GM23338 (cell line): ENCODE measurements around the gene DYRK3. TPM values are rescaled to one million over a fixed set of nuclear protein-coding genes. Genes with fewer than 3 reads are reported as not detected.

Experiments
- ATAC-seq: fragments of 200-7000 bp; cut with Tn5 transposase; 3 replicates; pipeline ENCODE4 v1.9.1; 2020
- DNase-seq: peaks from one replicate; pipeline ENCODE4 v3.0.0-alpha.2; 2015; ENCODE audit warnings: low spot score
- H2AFZ ChIP-seq: fragments of 200-600 bp; sonication (generic); 2 replicates; pipeline ENCODE4 v1.8.0; 2016; ENCODE audit warnings: antibody characterized with exemption, mild to moderate bottlenecking, moderate library complexity
- H3F3A ChIP-seq: fragments of 200-600 bp; sonication (generic); replicated peaks from 2 replicates; pipeline ENCODE4 v1.8.0; 2017; ENCODE audit warnings: antibody characterized with exemption, mixed run types, low read depth
- H3K27ac ChIP-seq: fragments of 200-600 bp; sonication (generic); 2 replicates; pipeline ENCODE4 v1.6.1; 2016; ENCODE audit warnings: low read depth
- H3K27me3 ChIP-seq: fragments of 200-600 bp; sonication (generic); 2 replicates; pipeline ENCODE4 v1.8.0; 2016; ENCODE audit warnings: mild to moderate bottlenecking, mixed run types, moderate library complexity; ENCODE audit not compliant: insufficient read depth
- H3K36me3 ChIP-seq: fragments of 200-600 bp; sonication (generic); 2 replicates; pipeline ENCODE4 v1.8.0; 2016; ENCODE audit warnings: mild to moderate bottlenecking; ENCODE audit not compliant: insufficient read depth
- H3K4me1 ChIP-seq: fragments of 200-600 bp; sonication (generic); 2 replicates; pipeline ENCODE4 v1.8.0; 2016; ENCODE audit warnings: mild to moderate bottlenecking, moderate library complexity; ENCODE audit not compliant: insufficient read depth
- H3K4me2 ChIP-seq: fragments of 200-600 bp; sonication (generic); 2 replicates; pipeline ENCODE4 v1.7.1; 2017; ENCODE audit warnings: mixed run types
- H3K4me3 ChIP-seq: fragments of 200-600 bp; sonication (generic); 2 replicates; pipeline ENCODE4 v1.6.1; 2016; ENCODE audit warnings: mixed run types
- H3K79me2 ChIP-seq: fragments of 200-600 bp; sonication (generic); replicated peaks from 2 replicates; pipeline ENCODE4 v1.8.0; 2017; ENCODE audit warnings: mild to moderate bottlenecking; ENCODE audit not compliant: insufficient read depth
- H3K9me2 ChIP-seq: fragments of 200-600 bp; sonication (generic); 2 replicates; pipeline ENCODE4 v1.8.0; 2017; ENCODE audit not compliant: insufficient read depth
- H4K20me1 ChIP-seq: fragments of 200-600 bp; sonication (generic); replicated peaks from 2 replicates; pipeline ENCODE4 v1.8.0; 2017; ENCODE audit warnings: mild to moderate bottlenecking; ENCODE audit not compliant: insufficient read depth
- H3K27ac Mint-ChIP-seq: 2 replicates; pipeline ENCODE4 v1.8.0; 2020; ENCODE audit warnings: inconsistent platforms, mild to moderate bottlenecking, moderate library complexity, mixed read lengths
- H3K27me3 Mint-ChIP-seq: 3 replicates; pipeline ENCODE4 v1.8.0; 2022; ENCODE audit warnings: low read depth, mild to moderate bottlenecking, moderate library complexity, mixed read lengths, inconsistent platforms; ENCODE audit not compliant: insufficient read depth, poor library complexity
- H3K36me3 Mint-ChIP-seq: 3 replicates; pipeline ENCODE4 v1.8.0; 2021; ENCODE audit warnings: low read depth, mild to moderate bottlenecking, inconsistent platforms, moderate library complexity, mixed read lengths
- H3K4me1 Mint-ChIP-seq: 3 replicates; pipeline ENCODE4 v1.8.0; 2020; ENCODE audit warnings: mild to moderate bottlenecking, inconsistent platforms, mixed read lengths
- H3K4me3 Mint-ChIP-seq: 3 replicates; pipeline ENCODE4 v1.8.0; 2021; ENCODE audit warnings: moderate library complexity, mild to moderate bottlenecking, inconsistent platforms, mixed read lengths
- H3K9me3 Mint-ChIP-seq: 3 replicates; pipeline ENCODE4 v1.8.0; 2020; ENCODE audit warnings: moderate library complexity, mild to moderate bottlenecking, inconsistent platforms, mixed read lengths
- CREB1 ChIP-seq: fragments of 250-450 bp; sonication (Bioruptor Pico); IDR thresholded peaks from 2 replicates; pipeline ENCODE4 v1.5.0; 2020; ENCODE audit warnings: low read depth, mild to moderate bottlenecking, moderate library complexity
- ETS1 ChIP-seq: IDR thresholded peaks from 2 replicates; pipeline ENCODE4 v1.6.1; 2016; ENCODE audit warnings: antibody characterized with exemption
- EZH2 ChIP-seq: fragments of 200-600 bp; sonication (generic); IDR thresholded peaks from one replicate; pipeline ENCODE4 v1.8.0; 2017; ENCODE audit warnings: antibody characterized with exemption, mild to moderate bottlenecking, low read depth; ENCODE audit not compliant: unreplicated experiment
- EZH2phosphoT487 ChIP-seq: fragments of 200-600 bp; sonication (generic); IDR thresholded peaks from one replicate; pipeline ENCODE4 v1.8.1; 2018; ENCODE audit warnings: antibody characterized with exemption; ENCODE audit not compliant: unreplicated experiment
- JUNB ChIP-seq: IDR thresholded peaks from one replicate; pipeline ENCODE4 v1.6.1; 2016; ENCODE audit warnings: antibody characterized with exemption; ENCODE audit not compliant: unreplicated experiment
- NANOG ChIP-seq: IDR thresholded peaks from 2 replicates; pipeline ENCODE4 v1.6.1; 2016; ENCODE audit warnings: antibody characterized with exemption, borderline replicate concordance
- POLR2AphosphoS5 ChIP-seq: IDR thresholded peaks from 2 replicates; pipeline ENCODE4 v1.6.1; 2016; ENCODE audit warnings: antibody characterized with exemption, low read depth
- STAT1 ChIP-seq: IDR thresholded peaks from one replicate; pipeline ENCODE4 v1.6.1; 2016; ENCODE audit warnings: antibody characterized with exemption; ENCODE audit not compliant: unreplicated experiment
- ZNF114 ChIP-seq: fragments of 250-450 bp; sonication (Bioruptor Pico); IDR thresholded peaks from 2 replicates; pipeline ENCODE4 v1.5.0; 2020; ENCODE audit warnings: mild to moderate bottlenecking, moderate library complexity
- ZNF331 ChIP-seq: fragments of 250-450 bp; sonication (Bioruptor Pico); IDR thresholded peaks from 2 replicates; pipeline ENCODE4 v1.5.0; 2020; ENCODE audit warnings: low read depth, mild to moderate bottlenecking, moderate library complexity
- ZNF462 ChIP-seq: fragments of 250-450 bp; sonication (Bioruptor Pico); IDR thresholded peaks from 2 replicates; pipeline ENCODE4 v1.5.0; 2020; ENCODE audit warnings: mild to moderate bottlenecking, moderate library complexity
- polyA plus RNA-seq: library from polyadenylated mRNA; unstranded; fragments of >200 nt; fragmentation: Nextera tagmentation; extraction: Ambion mirVana; gene quantifications from 2 replicates; pipeline ENCODE4 v1.2.1, GENCODE V29; 2016
- total RNA-seq: library from RNA; depleted of rRNA; stranded (reverse); fragments of >200 nt; shearing (Covaris generic); gene quantifications from 2 replicates; pipeline ENCODE4 v1.2.3, GENCODE V29; 2014
- TF ChIP-seq, protein P1 (sequence below): IDR thresholded peaks from one replicate; pipeline ENCODE4 v1.6.1; 2018; ENCODE audit warnings: antibody characterized with exemption; ENCODE audit not compliant: unreplicated experiment
- TF ChIP-seq, protein P2 (sequence below), 2 experiments: fragments of 200-600 bp in 1 of 2; sonication (generic) in 1 of 2; conservative IDR thresholded peaks; 2 replicates each; pipeline versions ENCODE4 v1.5.1 to v1.6.1; 2016 to 2017; ENCODE audit warnings: antibody characterized with exemption in 2 of 2, low read depth in 2 of 2, mild to moderate bottlenecking in 2 of 2, moderate library complexity in 1 of 2

Gene DYRK3
- total and polyA plus RNA-seq, 2 experiments from 2014 or later: 2.9 to 9.5 TPM

GRCh38 chr1:206679738-206680211 lies 44.4 kb downstream of the DYRK3 start:
- peaks cover 20% of the 10 kb centered on the region for H3K27me3 Mint-ChIP-seq
- H3K4me1 Mint-ChIP-seq: peaks cover 12% of the 10 kb centered on the region

More at GRCh38 chr1:206679738-206680211, 44.4 kb downstream of the DYRK3 start:
- peaks cover 21% of the 10 kb centered on the region for H3K27me3 ChIP-seq
- Mint-ChIP-seq H3K9me3 (no peaks in the 10 kb centered on the region), H3K36me3 (no peaks in the 10 kb centered on the region; the same call in 2 of the 3 replicates), H3K27ac (no peak overlapping the region), H3K4me3 (no peak overlapping the region)
- no peaks in the 10 kb centered on the region for H3K79me2 ChIP-seq
- DNase-seq: no peak
- H3K27ac ChIP-seq: no peak overlapping the region
- no peak for ATAC-seq
- peaks cover 5% of the 10 kb centered on the region; the same call in 1 of the 2 replicates for H3K4me1 ChIP-seq
- no peaks in the 10 kb centered on the region for H3K9me2 ChIP-seq
- TF ChIP-seq CREB1 (CRISPR knock-in tag): no peak
- TF ChIP-seq, protein P1, sequence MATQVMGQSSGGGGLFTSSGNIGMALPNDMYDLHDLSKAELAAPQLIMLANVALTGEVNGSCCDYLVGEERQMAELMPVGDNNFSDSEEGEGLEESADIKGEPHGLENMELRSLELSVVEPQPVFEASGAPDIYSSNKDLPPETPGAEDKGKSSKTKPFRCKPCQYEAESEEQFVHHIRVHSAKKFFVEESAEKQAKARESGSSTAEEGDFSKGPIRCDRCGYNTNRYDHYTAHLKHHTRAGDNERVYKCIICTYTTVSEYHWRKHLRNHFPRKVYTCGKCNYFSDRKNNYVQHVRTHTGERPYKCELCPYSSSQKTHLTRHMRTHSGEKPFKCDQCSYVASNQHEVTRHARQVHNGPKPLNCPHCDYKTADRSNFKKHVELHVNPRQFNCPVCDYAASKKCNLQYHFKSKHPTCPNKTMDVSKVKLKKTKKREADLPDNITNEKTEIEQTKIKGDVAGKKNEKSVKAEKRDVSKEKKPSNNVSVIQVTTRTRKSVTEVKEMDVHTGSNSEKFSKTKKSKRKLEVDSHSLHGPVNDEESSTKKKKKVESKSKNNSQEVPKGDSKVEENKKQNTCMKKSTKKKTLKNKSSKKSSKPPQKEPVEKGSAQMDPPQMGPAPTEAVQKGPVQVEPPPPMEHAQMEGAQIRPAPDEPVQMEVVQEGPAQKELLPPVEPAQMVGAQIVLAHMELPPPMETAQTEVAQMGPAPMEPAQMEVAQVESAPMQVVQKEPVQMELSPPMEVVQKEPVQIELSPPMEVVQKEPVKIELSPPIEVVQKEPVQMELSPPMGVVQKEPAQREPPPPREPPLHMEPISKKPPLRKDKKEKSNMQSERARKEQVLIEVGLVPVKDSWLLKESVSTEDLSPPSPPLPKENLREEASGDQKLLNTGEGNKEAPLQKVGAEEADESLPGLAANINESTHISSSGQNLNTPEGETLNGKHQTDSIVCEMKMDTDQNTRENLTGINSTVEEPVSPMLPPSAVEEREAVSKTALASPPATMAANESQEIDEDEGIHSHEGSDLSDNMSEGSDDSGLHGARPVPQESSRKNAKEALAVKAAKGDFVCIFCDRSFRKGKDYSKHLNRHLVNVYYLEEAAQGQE: no peak
- TF ChIP-seq ETS1: no peak
- TF ChIP-seq EZH2: no peak
- TF ChIP-seq ZNF462 (CRISPR knock-in tag): no peak
- TF ChIP-seq ZNF331 (CRISPR knock-in tag): no peak
- no peak for TF ChIP-seq EZH2phosphoT487
- TF ChIP-seq, protein P2, sequence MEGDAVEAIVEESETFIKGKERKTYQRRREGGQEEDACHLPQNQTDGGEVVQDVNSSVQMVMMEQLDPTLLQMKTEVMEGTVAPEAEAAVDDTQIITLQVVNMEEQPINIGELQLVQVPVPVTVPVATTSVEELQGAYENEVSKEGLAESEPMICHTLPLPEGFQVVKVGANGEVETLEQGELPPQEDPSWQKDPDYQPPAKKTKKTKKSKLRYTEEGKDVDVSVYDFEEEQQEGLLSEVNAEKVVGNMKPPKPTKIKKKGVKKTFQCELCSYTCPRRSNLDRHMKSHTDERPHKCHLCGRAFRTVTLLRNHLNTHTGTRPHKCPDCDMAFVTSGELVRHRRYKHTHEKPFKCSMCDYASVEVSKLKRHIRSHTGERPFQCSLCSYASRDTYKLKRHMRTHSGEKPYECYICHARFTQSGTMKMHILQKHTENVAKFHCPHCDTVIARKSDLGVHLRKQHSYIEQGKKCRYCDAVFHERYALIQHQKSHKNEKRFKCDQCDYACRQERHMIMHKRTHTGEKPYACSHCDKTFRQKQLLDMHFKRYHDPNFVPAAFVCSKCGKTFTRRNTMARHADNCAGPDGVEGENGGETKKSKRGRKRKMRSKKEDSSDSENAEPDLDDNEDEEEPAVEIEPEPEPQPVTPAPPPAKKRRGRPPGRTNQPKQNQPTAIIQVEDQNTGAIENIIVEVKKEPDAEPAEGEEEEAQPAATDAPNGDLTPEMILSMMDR (conservative IDR thresholded peaks at IDR 0.05; ENCODE audit: low read depth in 2 of 2): no peak
- no peak for TF ChIP-seq NANOG
- no peak for TF ChIP-seq POLR2AphosphoS5
- no peak for TF ChIP-seq ZNF114 (CRISPR knock-in tag)
- no peak for TF ChIP-seq JUNB
- TF ChIP-seq STAT1: no peak
- H3K36me3 ChIP-seq: no peaks in the 10 kb centered on the region
- no peak overlapping the region for H3K4me2 ChIP-seq
- no peaks in the 10 kb centered on the region for H3F3A ChIP-seq
- no peaks in the 10 kb centered on the region for H4K20me1 ChIP-seq
- H3K4me3 ChIP-seq: no peak overlapping the region
- H2AFZ ChIP-seq: no peak overlapping the region
